K562 (cell line): Measurements from ENCODE around the gene ATE1. TPM values are rescaled to one million over a fixed set of nuclear protein-coding genes. Genes with fewer than 3 reads are reported as not detected.

Experiments used
- CREBBP ChIP-seq: IDR thresholded peaks from one replicate; pipeline ENCODE4 v1.6.1; 2012; ENCODE audit warnings: low read depth, mild to moderate bottlenecking, control low read depth, inconsistent platforms, low read length
- ERF ChIP-seq: fragments of 450-650 bp; formaldehyde crosslinking; IDR thresholded peaks from 2 replicates; pipeline ENCODE4 v1.4.0; 2020; ENCODE audit warnings: mild to moderate bottlenecking, mixed read lengths
- HNRNPH1 ChIP-seq: fragments of 200-400 bp; formaldehyde crosslinking; optimal IDR thresholded peaks from 2 replicates; pipeline ENCODE3; 2017; ENCODE audit warnings: low read depth, mild to moderate bottlenecking, low read length, moderate library complexity
- ZNF316 ChIP-seq: fragments of 450-650 bp; IDR thresholded peaks from 2 replicates; pipeline ENCODE4 v1.6.1; 2016
- polyA plus RNA-seq, 8 experiments: library from polyadenylated mRNA; depleted of rRNA in 4 of 8; stranded (reverse) in 5 of 8; unstranded in 3 of 8; fragments of >200 nt; fragmentation: Nextera tagmentation in 2 of 8; fragmentation: Illumina TruSeq in 1 of 8; extraction: Ambion mirVana in 2 of 8; extraction: Trizol in 1 of 8; gene quantifications; 2 replicates each; pipeline versions ENCODE4 v1.2.1 to v1.2.3, GENCODE V29; 2011 to 2014; ENCODE audit warnings: inconsistent platforms in 1 of 8, missing spikeins in 1 of 8
- total RNA-seq, 7 experiments: library from RNA; depleted of rRNA in 6 of 7; stranded (reverse); fragments of >200 nt in 6 of 7; fragmentation: Illumina TruSeq in 2 of 7; extraction: Trizol in 2 of 7; gene quantifications; 2 replicates each; pipeline versions ENCODE4 v1.2.1 to v1.2.3, GENCODE V29; 2011 to 2021; ENCODE audit warnings: low replicate concordance in 1 of 7
- TF ChIP-seq, protein P1 (sequence below), 2 experiments: fragments of 450-650 bp in 1 of 2; sonication (generic) in 1 of 2; formaldehyde crosslinking in 1 of 2; IDR thresholded peaks; 2 replicates each; pipeline versions ENCODE4 v1.7.1 to v1.9.0; 2016 to 2022; ENCODE audit warnings: inconsistent platforms in 1 of 2, mild to moderate bottlenecking in 1 of 2, missing genetic modification reagents in 1 of 2
- TF ChIP-seq, protein P2 (sequence below), 2 experiments: IDR thresholded peaks in 1 of 2; conservative IDR thresholded peaks in 1 of 2; 2 replicates each; pipeline ENCODE4 v1.6.1; 2016; ENCODE audit warnings: low read depth in 2 of 2, mild to moderate bottlenecking in 1 of 2, missing compliant biosample characterization in 1 of 2, missing genetic modification characterization in 1 of 2, moderate library complexity in 1 of 2

ATE1 gene
- total and polyA plus RNA-seq, 9 of the 15 experiments (the other 6 are each of a cell fraction or from before 2014, with no cell fraction given): 3.0 to 14.2 (median 8.8) TPM

DNA sequence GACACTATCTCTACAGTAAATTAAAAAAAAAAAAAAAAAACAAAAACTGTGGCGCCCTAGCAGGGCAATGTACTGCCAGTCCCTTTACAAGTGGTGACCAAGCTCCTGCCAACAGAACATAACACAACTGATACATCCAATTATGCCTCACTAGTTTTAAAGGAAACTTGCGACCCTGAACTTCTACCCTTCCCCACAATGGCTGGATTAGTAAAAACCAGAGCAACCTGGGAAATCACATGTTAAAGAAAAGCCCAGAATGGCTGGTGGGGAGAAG is 16.5 kb downstream of the ATE1 start (continued):
- TF ChIP-seq, protein P1, sequence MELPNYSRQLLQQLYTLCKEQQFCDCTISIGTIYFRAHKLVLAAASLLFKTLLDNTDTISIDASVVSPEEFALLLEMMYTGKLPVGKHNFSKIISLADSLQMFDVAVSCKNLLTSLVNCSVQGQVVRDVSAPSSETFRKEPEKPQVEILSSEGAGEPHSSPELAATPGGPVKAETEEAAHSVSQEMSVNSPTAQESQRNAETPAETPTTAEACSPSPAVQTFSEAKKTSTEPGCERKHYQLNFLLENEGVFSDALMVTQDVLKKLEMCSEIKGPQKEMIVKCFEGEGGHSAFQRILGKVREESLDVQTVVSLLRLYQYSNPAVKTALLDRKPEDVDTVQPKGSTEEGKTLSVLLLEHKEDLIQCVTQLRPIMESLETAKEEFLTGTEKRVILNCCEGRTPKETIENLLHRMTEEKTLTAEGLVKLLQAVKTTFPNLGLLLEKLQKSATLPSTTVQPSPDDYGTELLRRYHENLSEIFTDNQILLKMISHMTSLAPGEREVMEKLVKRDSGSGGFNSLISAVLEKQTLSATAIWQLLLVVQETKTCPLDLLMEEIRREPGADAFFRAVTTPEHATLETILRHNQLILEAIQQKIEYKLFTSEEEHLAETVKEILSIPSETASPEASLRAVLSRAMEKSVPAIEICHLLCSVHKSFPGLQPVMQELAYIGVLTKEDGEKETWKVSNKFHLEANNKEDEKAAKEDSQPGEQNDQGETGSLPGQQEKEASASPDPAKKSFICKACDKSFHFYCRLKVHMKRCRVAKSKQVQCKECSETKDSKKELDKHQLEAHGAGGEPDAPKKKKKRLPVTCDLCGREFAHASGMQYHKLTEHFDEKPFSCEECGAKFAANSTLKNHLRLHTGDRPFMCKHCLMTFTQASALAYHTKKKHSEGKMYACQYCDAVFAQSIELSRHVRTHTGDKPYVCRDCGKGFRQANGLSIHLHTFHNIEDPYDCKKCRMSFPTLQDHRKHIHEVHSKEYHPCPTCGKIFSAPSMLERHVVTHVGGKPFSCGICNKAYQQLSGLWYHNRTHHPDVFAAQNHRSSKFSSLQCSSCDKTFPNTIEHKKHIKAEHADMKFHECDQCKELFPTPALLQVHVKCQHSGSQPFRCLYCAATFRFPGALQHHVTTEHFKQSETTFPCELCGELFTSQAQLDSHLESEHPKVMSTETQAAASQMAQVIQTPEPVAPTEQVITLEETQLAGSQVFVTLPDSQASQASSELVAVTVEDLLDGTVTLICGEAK (IDR thresholded peaks at IDR 0.05): no peak
- TF ChIP-seq, protein P1 (CRISPR knock-in tag; IDR thresholded peaks at IDR 0.05): no peak
- TF ChIP-seq, protein P2, sequence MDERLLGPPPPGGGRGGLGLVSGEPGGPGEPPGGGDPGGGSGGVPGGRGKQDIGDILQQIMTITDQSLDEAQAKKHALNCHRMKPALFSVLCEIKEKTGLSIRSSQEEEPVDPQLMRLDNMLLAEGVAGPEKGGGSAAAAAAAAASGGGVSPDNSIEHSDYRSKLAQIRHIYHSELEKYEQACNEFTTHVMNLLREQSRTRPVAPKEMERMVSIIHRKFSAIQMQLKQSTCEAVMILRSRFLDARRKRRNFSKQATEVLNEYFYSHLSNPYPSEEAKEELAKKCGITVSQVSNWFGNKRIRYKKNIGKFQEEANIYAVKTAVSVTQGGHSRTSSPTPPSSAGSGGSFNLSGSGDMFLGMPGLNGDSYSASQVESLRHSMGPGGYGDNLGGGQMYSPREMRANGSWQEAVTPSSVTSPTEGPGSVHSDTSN (CRISPR knock-in tag; IDR thresholded peaks at IDR 0.05; ENCODE audit: low read depth): no peak
- TF ChIP-seq, protein P2 (tag; conservative IDR thresholded peaks at IDR 0.05; ENCODE audit: low read depth): no peak
- TF ChIP-seq HNRNPH1 (no peak), ERF (no peak), CREBBP (no peak), ZNF316 (no peak)
- TF ChIP-seq, all 486 proteins: peak for 0
